Measurements from ENCODE around the gene PITPNC1.

PITPNC1 gene

DNA sequence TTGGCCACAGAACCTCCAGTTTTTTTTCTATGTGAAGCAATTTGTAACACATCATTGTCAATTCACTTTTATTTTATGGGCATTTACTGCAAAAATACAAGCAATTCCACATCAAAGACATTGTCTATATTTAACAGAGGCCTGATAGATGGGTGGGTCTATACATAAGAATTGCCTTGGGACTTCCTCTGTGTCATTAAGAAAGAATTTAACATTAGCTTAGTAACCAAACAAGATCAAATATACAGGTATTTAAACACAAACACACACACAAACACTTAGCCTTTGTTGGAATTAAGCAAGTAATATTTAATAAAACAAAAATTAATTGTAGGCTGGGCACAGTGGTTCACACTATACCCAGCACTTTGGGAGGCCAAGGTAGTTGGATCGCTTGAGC lies 4.3 kb upstream of the PITPNC1 start:
- DNase-seq (ENCODE audit: low read depth): peak; percentile 54
- no peak overlapping the region for H3K4me3 ChIP-seq (ENCODE audit: low read length)
- TF ChIP-seq, protein P1, sequence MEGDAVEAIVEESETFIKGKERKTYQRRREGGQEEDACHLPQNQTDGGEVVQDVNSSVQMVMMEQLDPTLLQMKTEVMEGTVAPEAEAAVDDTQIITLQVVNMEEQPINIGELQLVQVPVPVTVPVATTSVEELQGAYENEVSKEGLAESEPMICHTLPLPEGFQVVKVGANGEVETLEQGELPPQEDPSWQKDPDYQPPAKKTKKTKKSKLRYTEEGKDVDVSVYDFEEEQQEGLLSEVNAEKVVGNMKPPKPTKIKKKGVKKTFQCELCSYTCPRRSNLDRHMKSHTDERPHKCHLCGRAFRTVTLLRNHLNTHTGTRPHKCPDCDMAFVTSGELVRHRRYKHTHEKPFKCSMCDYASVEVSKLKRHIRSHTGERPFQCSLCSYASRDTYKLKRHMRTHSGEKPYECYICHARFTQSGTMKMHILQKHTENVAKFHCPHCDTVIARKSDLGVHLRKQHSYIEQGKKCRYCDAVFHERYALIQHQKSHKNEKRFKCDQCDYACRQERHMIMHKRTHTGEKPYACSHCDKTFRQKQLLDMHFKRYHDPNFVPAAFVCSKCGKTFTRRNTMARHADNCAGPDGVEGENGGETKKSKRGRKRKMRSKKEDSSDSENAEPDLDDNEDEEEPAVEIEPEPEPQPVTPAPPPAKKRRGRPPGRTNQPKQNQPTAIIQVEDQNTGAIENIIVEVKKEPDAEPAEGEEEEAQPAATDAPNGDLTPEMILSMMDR (IDR thresholded peaks at IDR 0.05; ENCODE audit: insufficient read depth, low read depth, low read length, missing control alignments): no peak

DNA sequence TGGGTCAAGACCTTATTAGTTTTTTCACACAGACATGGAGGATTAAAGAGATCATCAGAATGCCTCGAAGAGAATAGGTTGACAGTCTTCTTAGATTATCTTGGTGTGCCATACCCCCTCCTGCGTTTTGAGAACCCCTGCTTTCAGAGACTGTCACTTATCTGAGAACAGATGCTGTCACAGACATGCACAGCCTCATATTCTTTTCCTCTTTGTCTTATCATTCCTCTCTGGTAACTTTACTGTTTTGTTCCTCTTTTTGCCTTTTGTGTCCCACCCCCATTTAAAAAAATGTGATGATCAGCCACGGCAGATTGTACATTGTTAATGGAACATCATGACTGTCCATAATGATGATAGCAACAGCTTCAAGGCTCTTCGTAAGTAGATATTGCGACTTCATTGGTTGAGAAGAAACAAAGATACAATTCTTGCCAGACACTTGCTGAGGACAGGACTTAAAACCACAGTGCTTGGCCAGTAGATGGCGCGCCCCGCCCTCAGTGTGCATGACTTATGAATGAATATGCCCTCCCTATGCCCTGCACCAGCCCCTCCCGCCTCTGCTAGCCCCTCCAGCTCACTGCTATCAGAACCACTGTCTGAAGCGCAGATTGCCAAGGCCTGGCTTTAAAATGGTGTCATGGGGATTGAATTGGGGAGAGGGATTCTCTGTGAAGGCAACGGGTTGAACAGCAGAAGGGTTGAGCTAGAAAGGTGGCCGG lies 2.6 kb upstream of the PITPNC1 start:
- TF ChIP-seq, protein P1 (IDR thresholded peaks at IDR 0.05; ENCODE audit: insufficient read depth, low read depth, low read length, missing control alignments): peak; percentile 88
- peak; percentile 90 for DNase-seq (ENCODE audit: low read depth)
- H3K4me3 ChIP-seq (ENCODE audit: low read length): no peak overlapping the region

DNA sequence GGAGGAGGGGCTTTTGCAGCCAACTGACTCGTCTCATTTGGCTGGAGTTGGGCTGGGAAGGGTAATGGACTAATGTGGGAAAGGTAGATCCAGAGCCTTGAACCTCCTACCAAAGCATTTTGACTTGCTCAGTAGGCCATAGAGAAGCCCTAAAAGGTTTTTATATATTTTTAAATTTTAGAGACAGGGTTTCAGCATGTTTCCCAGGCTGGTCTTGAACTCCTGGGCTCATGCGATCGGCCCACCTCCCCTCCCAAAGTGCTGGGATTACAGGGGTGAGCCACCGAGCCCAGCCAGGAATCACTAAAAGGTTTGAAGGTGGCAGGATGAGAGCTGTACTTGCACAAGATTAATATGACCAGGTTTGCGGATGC lies 2.0 kb upstream of the PITPNC1 start:
- no peak for DNase-seq (ENCODE audit: low read depth)
- no peak overlapping the region for H3K4me3 ChIP-seq (ENCODE audit: low read length)
- TF ChIP-seq, protein P1 (IDR thresholded peaks at IDR 0.05; ENCODE audit: insufficient read depth, low read depth, low read length, missing control alignments): no peak

DNA sequence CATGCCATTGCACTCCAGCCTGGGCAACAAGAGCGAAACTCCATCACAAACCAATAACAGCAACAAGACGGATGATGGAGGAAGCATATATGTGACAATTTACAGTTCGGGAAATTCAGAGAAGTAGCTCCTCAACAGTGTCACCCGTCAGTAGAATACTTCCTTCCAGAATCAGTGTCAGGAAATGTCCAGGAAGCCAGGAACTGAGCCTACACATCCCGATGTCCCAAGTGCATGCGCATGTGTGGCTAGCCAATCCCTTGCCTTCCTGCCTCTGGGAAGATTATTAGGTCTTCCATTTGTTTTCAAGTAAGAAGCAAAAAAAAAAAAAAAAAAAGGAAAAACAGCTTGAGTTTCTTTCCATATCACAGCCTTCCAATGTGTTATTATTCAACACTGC lies 1.4 kb upstream of the PITPNC1 start:
- no peak for DNase-seq (ENCODE audit: low read depth)
- TF ChIP-seq, protein P1 (IDR thresholded peaks at IDR 0.05; ENCODE audit: insufficient read depth, low read depth, low read length, missing control alignments): no peak
- no peak overlapping the region for H3K4me3 ChIP-seq (ENCODE audit: low read length)

DNA sequence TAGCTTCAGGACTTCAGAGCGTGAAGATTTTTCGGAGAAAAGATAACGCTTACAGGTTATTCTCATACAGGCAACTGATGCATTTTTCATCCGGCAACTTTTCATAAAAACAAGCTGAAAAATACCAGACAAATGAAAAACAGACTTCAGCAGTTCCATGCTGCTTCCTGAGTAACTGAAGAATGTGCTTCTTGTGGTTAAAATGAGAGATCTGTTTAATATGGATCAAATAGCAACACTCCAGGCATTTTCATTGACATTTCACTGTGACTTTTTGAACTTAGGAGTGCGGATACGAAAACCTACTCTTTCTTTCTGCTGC lies 705 bp upstream of the PITPNC1 start:
- H3K4me3 ChIP-seq (ENCODE audit: low read length): peak overlapping the region; percentile 86
- no peak for DNase-seq (ENCODE audit: low read depth)
- TF ChIP-seq, protein P1 (IDR thresholded peaks at IDR 0.05; ENCODE audit: insufficient read depth, low read depth, low read length, missing control alignments): no peak

DNA sequence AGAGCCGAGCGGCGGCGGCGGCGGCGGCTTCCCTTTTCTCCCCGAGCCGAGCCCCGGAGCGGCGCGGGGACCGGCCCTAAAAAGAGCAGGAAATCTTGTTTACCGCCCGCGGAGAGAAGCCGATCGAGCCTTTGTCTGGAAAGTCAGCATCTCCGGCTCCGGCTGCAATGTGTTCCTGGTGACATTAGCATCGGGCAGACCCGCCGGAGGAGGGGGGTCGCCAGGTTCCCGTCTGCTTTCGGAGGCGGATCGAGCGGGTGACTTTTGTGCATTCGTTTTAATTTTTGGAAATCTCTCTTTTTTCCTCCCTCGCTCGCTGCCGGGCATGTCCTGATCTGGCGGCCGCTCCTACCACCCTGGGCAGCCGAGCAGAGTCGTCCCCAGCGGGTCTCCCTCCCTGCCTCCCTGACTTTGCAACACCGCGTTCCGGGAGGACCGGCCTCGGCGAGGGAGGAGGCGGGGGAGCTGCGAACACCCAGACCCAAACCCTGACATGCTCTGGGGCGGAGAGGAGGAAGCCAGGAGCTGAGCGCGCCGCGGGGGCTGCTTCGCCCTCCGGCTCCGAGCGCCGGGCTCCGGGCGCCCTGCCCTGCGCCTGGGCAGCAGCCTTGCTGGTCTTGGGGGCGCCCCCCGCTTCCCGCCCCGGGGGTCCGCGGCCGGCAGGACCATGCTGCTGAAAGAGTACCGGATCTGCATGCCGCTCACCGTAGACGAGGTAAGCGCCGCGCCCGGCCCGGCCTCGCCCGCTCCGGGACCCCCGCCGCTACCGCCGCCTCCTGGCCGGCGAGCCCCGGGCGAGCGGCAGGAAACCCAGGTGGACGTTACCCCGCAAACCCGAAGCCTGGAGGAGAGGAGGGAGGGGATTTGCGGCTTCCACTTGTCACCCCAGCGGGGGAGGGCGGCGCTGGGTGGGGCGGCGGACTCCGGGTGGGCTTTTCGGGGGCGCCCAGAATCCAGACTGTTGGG lies 690 bp downstream of the PITPNC1 start:
- peak overlapping the region; percentile 86 for H3K4me3 ChIP-seq (ENCODE audit: low read length)
- peak; percentile 56 for DNase-seq (ENCODE audit: low read depth)
- TF ChIP-seq, protein P1 (IDR thresholded peaks at IDR 0.05; ENCODE audit: insufficient read depth, low read depth, low read length, missing control alignments): peak; percentile 7
